ENCODE results near the gene COX6A2. TPM values are rescaled to one million over a fixed set of nuclear protein-coding genes. Genes with fewer than 3 reads are reported as not detected.

The COX6A2 gene
- total RNA-seq (2021) (0.48 to 1.0 TPM in 2 of 3 replicates, not detected in the other), Bru-seq, nascent RNA (not detected)
- long read RNA-seq, experiment 1, result 0 reads
- long read RNA-seq, experiment 2, result 0 reads
- long read RNA-seq, experiment 3, result 0 reads

- ATAC-seq, result 0 out of 2 replicates have a peak, but pooled peaks have one; percentile 38
- H3K36me3 Mint-ChIP-seq, result no peaks in the 10 kb centered on the region; the same call in 1 of the 2 replicates
Measured at GRCh38 chr16:31428279-31428597, at the start of gene COX6A2. Gene COX6A2, minus strand, starts transcription at chr16:31428360. Its CDS starts 35 bp downstream, at chr16:31428325.

More at GRCh38 chr16:31428279-31428597, at the start of gene COX6A2:
- Mint-ChIP-seq H3K27ac (no peak within 1 kb of the TSS), H3K9me3 (no peaks in the 10 kb centered on the region), H3K4me1 (0 out of 2 replicates have a peak, but pooled peaks cover 2% of the 10 kb centered on the region), H3K4me3 (peak within 1 kb of the TSS; percentile 47), H3K27me3 (ENCODE audit: low read depth) (peaks cover 53% of the 10 kb centered on the region)
- TF ChIP-seq ATF1 (CRISPR knock-in tag; IDR thresholded peaks at IDR 0.05) (no peak), HMGXB4 (CRISPR knock-in tag; IDR thresholded peaks at IDR 0.05) (no peak), ZNF512 (CRISPR knock-in tag; IDR thresholded peaks at IDR 0.05; ENCODE audit: borderline replicate concordance) (no peak), ZNF425 (CRISPR knock-in tag; conservative IDR thresholded peaks at IDR 0.05) (no peak), CTCF (IDR thresholded peaks at IDR 0.05) (no peak), KAT7 (CRISPR knock-in tag; IDR thresholded peaks at IDR 0.05; ENCODE audit: borderline replicate concordance) (no peak), RORB (CRISPR knock-in tag; IDR thresholded peaks at IDR 0.05) (no peak), ZNF219 (CRISPR knock-in tag; IDR thresholded peaks at IDR 0.05; ENCODE audit: borderline replicate concordance) (no peak), SMAD3 (CRISPR knock-in tag; IDR thresholded peaks at IDR 0.05; ENCODE audit: borderline replicate concordance) (no peak)
- CTCF ChIA-PET, result interaction anchor here (1.2 to 2.0 kb wide), 2 partner anchors 28 to 46 kb away, joined by 6 to 7 read pairs; no protein-coding TSS in a partner anchor
- DNase-seq (ENCODE audit: low spot score), result peak; percentile 25
- POLR2A ChIA-PET, result interaction anchor here (0.6 kb wide), 1 partner anchor 272 kb away, joined by 3 read pairs; no protein-coding TSS in a partner anchor
